Retinal pigment epithelial cell (primary cell): ENCODE data around the gene PLEKHA4.
"Not testable (repeated sequence)": the region's sequence is repeated elsewhere in the genome, so short reads cannot be mapped to it uniquely, and the experiment has no call there.

Source experiments
- DNase-seq: peaks from one replicate; pipeline ENCODE4 v3.0.0-alpha.2; 2010; ENCODE audit warnings: low read depth
- H3K4me3 ChIP-seq: 2 replicates; pipeline ENCODE4 v1.5.1; 2011; ENCODE audit warnings: mild to moderate bottlenecking, low read length, control low read depth, moderate library complexity
- CTCF ChIP-seq: conservative IDR thresholded peaks from 2 replicates; pipeline ENCODE4 v1.5.1; 2011; ENCODE audit warnings: low read depth, low read length, control low read depth, inconsistent platforms

PLEKHA4 gene

GRCh38 chr19:48794291-48794690, 74.1 kb downstream of the PLEKHA4 start:
- no peak for DNase-seq
- H3K4me3 ChIP-seq, result no peak overlapping the region
- TF ChIP-seq CTCF, result no peak

GRCh38 chr19:48793271-48793670, 75.1 kb downstream of the PLEKHA4 start:
- no peak for DNase-seq
- no peak overlapping the region for H3K4me3 ChIP-seq
- TF ChIP-seq CTCF, result no peak

- not testable (repeated sequence) for DNase-seq, H3K4me3 ChIP-seq
Measured at GRCh38 chr19:48787331-48787730, 81.1 kb downstream of the PLEKHA4 start.
